T1000 (cell line): ENCODE results near the gene WDR70.
"Not testable (repeated sequence)": the region's sequence is repeated elsewhere in the genome, so short reads cannot be mapped to it uniquely, and the experiment has no call there.

ENCODE experiments used
- DNase-seq: peaks from one replicate; lab custom pipeline; 2025; ENCODE audit warnings: mixed read lengths; lab: John Stamatoyannopoulos, UW

The WDR70 gene

DNA sequence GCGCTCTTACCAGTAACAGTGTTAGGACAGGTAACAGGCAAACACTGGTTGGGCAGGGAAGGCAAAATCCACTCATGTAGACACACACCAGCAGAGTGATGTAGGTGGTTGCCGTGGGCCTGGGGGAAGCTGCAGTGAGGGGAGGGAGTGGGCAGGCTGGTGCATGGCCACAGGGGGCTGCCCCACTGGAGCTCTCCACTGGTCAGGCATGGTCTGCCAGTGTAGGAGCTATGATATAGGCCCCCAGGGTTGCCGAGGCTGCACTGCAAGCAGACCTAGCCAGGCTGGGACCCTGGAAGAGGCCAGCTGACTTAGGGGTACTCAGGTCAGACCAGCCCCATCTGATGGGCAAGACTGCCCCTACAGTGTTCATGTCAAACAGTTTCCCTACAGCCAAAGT is 306.1 kb downstream of the WDR70 start:
- DNase-seq, result no peak

- DNase-seq, result no peak
These were observed 306.7 kb downstream of the WDR70 start for GRCh38 chr5:37685816-37686215.

DNA sequence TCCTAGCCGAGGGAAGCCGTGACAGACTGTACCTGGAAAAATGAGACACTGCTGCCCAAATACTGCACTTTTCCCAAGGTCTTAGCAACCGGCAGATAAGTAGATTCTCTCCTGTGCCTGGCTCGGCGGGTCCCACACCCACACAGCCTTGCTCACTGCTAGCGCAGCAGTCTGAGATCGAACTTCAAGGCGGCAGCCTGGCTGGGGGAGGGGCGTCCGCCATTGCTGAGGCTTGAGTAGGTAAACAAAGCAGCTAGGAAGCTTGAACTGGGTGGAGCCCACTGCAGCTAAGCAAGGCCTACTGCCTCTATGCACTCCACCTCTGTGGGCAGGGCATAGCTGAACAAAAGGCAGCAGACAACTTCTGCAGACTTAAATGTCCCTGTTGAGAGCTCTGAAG is 309.8 kb downstream of the WDR70 start:
- DNase-seq, result not testable (repeated sequence)

DNA sequence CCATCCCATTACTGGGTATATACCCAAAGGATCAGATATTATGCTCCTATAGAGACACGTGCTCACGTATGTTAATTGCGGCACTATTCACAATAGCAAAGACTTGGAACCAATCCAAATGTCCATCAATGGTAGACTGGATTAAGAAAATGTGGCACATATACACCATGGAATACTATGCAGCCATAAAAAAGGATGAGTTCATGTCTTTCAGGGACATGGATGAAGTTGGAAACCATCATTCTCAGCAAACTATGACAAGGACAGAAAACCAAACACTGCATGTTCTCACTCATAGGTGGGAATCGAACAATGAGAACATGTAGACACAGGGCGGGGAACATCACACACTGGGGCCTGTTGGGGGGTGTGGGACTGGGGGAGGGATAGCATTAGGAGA is 315.2 kb downstream of the WDR70 start:
- DNase-seq, result not testable (repeated sequence)

DNA sequence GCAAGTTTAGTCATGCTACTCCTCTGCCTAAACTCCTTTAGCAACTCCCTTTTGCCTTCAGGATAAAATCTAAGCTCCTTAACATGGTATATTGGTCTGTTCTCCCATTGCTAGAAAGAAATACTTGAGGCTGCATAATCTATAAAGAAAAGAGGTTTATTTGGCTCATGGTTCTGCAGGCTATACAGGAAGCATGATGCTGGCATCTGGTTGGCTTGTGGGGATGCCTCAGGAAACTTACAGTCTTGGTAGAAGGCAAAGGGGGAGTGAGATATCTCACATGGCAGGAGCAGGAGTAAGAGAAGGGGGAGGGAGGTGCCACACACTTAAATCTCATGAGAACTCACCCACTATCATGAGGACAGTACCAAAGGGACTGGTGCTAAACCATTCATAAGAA is 315.7 kb downstream of the WDR70 start:
- DNase-seq, result no peak

- no peak for DNase-seq
These were observed 316.5 kb downstream of the WDR70 start for GRCh38 chr5:37695647-37696046.

GRCh38 chr5:37696190-37697021 is 317.3 kb downstream of the WDR70 start:
- DNase-seq, result no peak

DNA sequence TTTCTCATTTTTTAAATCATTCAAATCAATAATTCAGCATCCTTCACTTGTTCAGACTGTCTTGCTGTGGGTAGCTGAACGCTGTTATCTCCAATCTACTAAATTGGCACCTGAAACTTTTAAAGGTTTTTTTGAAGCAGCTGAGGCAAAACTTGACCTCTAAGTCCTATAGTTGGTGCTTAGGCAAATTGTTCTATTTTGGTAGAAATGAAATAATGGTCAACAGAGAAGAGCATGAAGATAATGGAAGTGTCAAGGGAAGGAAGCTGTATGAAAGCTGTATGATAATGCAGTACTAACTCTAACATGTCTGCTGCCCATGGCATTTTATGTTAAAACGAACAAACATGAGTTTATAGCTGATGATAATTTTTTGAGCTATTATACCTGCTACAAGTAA is 322.8 kb downstream of the WDR70 start:
- no peak for DNase-seq

DNA sequence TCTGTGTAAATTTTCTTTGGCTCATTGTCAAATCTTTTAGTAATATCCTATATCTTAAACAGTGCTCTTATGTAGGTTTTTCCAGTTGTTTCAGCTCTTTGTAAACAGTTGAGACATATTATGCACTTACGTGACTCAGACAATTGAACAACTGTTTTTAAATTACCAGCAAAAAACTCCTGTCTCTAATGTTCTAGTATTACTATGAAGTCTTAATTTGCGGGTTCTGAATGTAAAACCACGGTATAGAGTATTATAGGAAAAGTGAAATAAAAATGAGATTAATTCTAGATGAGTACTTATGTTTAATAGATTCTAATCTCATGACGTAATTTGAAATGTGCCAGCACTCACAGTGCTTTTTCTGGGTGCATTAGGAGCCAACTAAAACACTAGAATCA is 324.7 kb downstream of the WDR70 start:
- no peak for DNase-seq

- no peak for DNase-seq
These were observed 325.3 kb downstream of the WDR70 start for GRCh38 chr5:37704406-37704805.

GRCh38 chr5:37709020-37709419 is 329.9 kb downstream of the WDR70 start:
- DNase-seq, result no peak

GRCh38 chr5:37710965-37711364 is 331.8 kb downstream of the WDR70 start:
- DNase-seq, result no peak

- DNase-seq, result no peak
These were observed 333.6 kb downstream of the WDR70 start for GRCh38 chr5:37712750-37713149.

- no peak for DNase-seq
These were observed 335.6 kb downstream of the WDR70 start for GRCh38 chr5:37714756-37715155.

DNA sequence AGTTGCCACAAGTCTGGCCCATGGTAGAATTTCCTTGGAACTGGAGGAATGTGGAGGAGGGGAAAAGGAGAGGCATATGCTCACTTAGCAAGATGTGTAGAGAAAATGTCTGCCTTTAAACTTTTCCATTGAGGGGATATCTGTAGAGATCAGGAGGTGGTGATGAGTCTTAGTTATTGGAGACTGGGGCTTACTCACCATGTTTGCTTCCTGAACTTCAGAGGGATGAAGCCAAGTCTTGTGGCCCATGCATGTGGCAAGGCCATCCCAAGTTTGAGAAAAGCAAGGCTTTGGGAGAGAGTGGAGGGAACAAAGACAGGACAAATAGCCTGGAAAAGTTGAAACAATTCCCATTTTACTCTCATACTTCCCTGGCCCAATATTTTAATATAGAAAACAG is 336.2 kb downstream of the WDR70 start:
- no peak for DNase-seq

DNA sequence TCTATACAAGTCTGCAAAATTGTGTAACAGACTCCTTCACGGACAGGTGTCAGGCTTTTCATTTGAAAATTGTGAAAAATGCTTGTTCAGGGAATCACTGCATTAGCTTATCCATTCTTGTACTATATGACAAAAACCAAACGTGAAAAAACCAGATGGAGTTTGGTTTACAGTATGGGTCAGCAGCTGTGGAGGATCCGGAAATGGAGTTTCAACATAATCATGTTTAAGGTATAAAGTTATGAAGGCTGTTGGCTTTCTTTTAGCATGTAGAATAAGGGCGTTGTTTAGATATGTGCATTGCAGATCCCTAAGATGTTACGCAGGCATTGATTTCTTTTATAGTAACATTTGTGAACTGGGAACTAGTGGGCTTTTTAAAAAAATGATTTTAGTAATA is 336.9 kb downstream of the WDR70 start:
- DNase-seq, result no peak

GRCh38 chr5:37716405-37716804 is 337.3 kb downstream of the WDR70 start:
- DNase-seq, result no peak

DNA sequence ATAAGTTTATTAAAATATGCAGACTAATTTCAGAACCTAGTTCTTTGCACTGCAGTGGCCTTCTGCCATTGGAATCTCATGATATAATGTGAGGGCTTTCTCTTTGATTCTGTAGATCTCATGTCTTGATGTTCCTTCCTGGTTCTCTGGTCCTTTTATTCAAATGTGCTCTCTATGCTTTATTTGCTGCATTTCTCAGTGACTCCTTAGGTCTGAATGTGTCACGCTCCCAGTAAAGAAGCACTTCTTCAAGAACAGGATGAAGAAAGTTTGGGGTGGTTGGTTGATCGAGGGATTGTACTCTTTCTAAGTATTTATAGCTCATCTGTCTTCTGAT is 338.1 kb downstream of the WDR70 start:
- no peak for DNase-seq

GRCh38 chr5:37717613-37718431 is 338.7 kb downstream of the WDR70 start:
- DNase-seq, result peak; percentile 47

DNA sequence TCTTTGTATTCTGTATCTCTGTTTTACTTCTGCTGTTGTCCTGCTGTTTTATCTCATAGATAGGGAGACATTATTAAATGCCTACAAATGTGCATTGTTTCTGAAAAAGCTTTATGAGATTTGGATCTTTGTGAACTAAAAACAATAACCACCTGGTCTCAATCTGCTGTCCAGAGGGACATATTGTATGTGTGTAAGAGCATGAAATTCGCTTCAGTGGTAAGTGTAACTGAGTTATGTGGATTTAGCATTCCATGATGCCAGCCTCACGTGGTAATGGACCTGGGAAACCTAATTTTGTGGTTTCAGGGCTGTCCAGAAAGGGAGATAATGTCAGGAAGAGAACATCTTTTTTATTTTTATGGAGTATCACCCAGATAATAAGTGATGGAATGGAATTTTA is 341.4 kb downstream of the WDR70 start:
- no peak for DNase-seq

DNA sequence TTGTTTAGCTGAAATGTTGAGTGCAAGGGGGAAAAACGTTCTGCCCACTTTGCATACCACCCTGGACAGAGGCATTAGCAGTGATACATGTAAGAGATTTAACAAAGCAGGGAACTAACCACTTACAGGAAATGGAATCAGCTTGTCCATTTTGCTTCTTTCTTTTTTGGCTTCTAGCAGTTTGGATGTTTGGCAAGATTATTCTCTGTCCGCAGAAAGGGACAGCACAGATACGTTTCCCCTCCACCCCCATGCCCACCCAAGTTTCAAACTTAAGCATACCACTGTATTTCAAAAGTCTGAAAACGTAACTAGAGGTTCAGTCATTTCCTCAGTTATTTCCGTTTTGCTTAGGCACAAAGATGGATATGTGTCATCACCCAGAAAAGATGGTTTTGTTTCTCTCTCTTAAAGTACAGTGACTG is 342.3 kb downstream of the WDR70 start:
- DNase-seq, result no peak

DNA sequence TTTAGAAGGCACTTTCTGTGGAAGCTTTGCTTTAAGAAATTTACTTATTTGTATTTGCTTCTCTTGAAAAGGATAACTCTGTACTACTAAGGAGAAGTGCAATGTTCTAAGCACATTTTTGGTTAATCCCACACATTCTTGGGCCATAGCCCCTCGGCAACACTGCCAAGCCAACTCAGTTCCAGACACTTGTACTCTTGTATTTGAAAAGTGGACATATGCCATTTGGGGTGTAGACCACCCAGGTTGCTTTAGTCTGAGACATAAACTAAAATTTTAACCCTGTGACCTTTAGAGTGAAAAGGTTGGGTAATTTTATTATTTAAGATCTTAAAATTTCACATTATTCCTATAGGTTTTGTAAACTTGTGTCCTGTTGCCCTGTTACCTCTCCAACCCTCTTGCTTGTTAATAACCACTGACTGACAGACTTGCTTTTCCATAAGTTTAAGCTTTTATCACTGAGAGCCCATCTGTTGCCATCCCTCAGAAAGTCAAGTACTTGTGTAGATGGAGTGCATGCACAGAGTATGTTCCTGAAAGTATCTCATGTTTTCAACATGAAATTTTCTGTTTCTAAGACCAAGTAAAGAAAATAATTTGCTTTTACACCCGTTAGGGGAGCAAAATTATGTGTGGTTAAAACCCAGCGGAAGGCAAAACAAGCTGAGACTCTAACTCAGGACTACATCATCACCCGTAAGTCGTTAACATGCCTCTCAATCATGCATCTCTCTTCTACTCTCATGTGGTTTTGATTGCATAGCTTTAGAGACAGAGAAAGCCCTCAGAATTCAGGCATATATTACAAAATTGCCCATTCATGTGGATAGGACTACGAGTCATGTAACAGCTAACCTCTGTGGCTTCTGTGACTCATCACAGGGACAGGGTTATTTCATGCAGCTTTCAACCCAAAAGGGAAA is 343.4 kb downstream of the WDR70 start:
- peak; percentile 29 for DNase-seq
